ENCODE results near the gene SLC12A4. TPM values are rescaled to one million over a fixed set of nuclear protein-coding genes. Genes with fewer than 3 reads are reported as not detected.

Gene SLC12A4
- total RNA-seq, 2 experiments from 2014 or later, result 15.1 to 17.7 TPM

DNA sequence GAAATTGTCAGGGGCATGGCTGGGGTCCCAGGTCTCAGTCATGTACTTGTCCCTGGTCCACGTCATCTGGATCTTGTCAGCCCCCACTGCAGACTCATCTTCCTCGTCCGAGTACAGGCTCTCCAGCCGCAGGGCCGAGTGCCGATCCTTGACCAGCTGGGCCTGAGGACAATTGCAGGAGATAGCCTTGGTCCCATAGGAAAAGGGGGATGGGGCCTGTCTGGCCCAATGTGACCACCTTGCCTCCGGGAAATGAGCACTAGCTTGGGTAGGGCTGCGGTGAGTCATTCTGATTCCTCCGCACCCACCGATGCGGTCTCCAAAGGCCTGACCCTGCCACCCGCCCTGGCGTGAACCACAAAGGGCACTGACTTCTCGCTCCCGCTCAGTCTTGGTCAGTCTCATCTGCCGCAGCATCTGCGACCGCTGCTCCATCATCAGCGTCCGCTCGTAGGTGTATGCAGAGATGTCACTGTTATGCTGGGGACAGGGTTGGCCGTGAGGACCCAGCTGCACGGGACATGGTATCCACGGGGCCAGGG lies 23.0 kb downstream of the SLC12A4 start:
- DNase-seq (no peak), ATAC-seq (ENCODE audit: poor library complexity) (no peak)
- Mint-ChIP-seq H3K27ac (no peak overlapping the region), H3K4me1 (ENCODE audit: low read depth) (peaks cover 14% of the 10 kb centered on the region), H3K9me3 (no peaks in the 10 kb centered on the region), H3K27me3 (no peaks in the 10 kb centered on the region), H3K4me3 (no peak overlapping the region), H3K36me3 (ENCODE audit: low read depth) (peaks cover 15% of the 10 kb centered on the region)
- intact Hi-C loops (cut with DNase I, micrococcal nuclease), result no loop called here
- Histone ChIP-seq H3K4me3 (ENCODE audit: low read length) (no peak overlapping the region), H3K36me3 (ENCODE audit: insufficient read depth, low read length) (peaks cover 46% of the 10 kb centered on the region), H3K4me1 (ENCODE audit: insufficient read depth, low read length) (peaks cover 27% of the 10 kb centered on the region), H3K9me3 (ENCODE audit: control insufficient read depth in 1 of 2, insufficient read depth in 1 of 2, low read length in 2 of 2) (no peaks in the 10 kb centered on the region), H3K27me3 (ENCODE audit: control insufficient read depth in 1 of 2, insufficient read depth in 2 of 2, low read length in 2 of 2) (no peaks in the 10 kb centered on the region), H3K27ac (ENCODE audit: low read depth in 1 of 2, low read length in 2 of 2) (no peak overlapping the region)
- no peak for TF ChIP-seq CTCF (IDR thresholded peaks at IDR 0.05)
- CTCF ChIA-PET, result no interaction called here
- POLR2A ChIA-PET, result interaction anchor here (1.2 kb wide), 1 partner anchor 10 kb away, joined by 5 read pairs; the partner anchor contains the start of gene PSMB10

DNA sequence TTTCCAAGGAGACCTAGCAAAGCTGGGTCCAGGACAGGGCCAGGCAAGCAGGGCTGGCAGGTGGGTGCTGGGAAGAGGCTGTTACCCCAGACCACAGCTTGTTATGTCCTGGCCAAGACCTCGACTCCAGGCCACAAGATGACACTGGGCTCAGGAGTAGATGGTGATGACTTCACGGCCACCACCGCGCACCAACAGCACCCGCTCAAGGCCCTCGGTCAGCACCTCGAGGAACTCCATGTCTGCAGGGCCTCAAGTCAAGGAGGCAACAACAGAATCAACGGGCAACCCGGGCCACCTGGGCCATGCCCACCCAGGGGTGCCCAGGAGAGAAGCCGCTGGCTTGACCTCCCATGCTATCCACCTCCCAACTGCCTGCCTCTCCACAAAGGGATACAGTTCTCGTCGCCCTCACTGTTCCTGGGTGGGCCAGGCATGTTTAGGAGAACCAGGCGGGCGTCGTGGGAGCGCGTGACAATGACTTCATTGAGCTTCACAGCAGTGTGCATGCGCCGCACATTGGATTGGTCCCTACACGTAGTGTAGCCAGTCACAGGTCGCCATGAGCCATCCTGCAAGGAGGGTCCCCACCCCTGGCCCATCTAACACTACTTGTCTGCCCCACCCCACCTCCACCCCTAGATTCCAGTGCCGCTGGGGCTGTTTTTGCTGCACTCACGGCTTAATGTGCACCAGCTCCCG lies 23.6 kb downstream of the SLC12A4 start:
- ChIA-PET CTCF (interaction anchor here (1.5 kb wide), 1 partner anchor 128 kb away, joined by 4 read pairs; no protein-coding TSS in a partner anchor), POLR2A (interaction anchor here (1.2 kb wide), 1 partner anchor 9 kb away, joined by 5 read pairs; the partner anchor contains the start of gene PSMB10)
- no peaks in the 10 kb centered on the region for H3K9me3 ChIP-seq (ENCODE audit: control insufficient read depth in 1 of 2, insufficient read depth in 1 of 2, low read length in 2 of 2)
- Mint-ChIP-seq H3K4me1 (ENCODE audit: low read depth) (peaks cover 20% of the 10 kb centered on the region), H3K4me3 (no peak overlapping the region), H3K27me3 (no peaks in the 10 kb centered on the region), H3K36me3 (ENCODE audit: low read depth) (peaks cover 15% of the 10 kb centered on the region), H3K27ac (no peak overlapping the region), H3K9me3 (no peaks in the 10 kb centered on the region)
- no peak overlapping the region for H3K27ac ChIP-seq (ENCODE audit: low read depth in 1 of 2, low read length in 2 of 2)
- TF ChIP-seq CTCF (IDR thresholded peaks at IDR 0.05), result no peak
- no peak for DNase-seq
- ATAC-seq (ENCODE audit: poor library complexity), result no peak
- no peak overlapping the region for H3K4me3 ChIP-seq (ENCODE audit: low read length)
- intact Hi-C loops (cut with DNase I, micrococcal nuclease), result no loop called here
- H3K27me3 ChIP-seq (ENCODE audit: control insufficient read depth in 1 of 2, insufficient read depth in 2 of 2, low read length in 2 of 2), result no peaks in the 10 kb centered on the region
- peaks cover 33% of the 10 kb centered on the region for H3K4me1 ChIP-seq (ENCODE audit: insufficient read depth, low read length)
- peaks cover 41% of the 10 kb centered on the region for H3K36me3 ChIP-seq (ENCODE audit: insufficient read depth, low read length)

DNA sequence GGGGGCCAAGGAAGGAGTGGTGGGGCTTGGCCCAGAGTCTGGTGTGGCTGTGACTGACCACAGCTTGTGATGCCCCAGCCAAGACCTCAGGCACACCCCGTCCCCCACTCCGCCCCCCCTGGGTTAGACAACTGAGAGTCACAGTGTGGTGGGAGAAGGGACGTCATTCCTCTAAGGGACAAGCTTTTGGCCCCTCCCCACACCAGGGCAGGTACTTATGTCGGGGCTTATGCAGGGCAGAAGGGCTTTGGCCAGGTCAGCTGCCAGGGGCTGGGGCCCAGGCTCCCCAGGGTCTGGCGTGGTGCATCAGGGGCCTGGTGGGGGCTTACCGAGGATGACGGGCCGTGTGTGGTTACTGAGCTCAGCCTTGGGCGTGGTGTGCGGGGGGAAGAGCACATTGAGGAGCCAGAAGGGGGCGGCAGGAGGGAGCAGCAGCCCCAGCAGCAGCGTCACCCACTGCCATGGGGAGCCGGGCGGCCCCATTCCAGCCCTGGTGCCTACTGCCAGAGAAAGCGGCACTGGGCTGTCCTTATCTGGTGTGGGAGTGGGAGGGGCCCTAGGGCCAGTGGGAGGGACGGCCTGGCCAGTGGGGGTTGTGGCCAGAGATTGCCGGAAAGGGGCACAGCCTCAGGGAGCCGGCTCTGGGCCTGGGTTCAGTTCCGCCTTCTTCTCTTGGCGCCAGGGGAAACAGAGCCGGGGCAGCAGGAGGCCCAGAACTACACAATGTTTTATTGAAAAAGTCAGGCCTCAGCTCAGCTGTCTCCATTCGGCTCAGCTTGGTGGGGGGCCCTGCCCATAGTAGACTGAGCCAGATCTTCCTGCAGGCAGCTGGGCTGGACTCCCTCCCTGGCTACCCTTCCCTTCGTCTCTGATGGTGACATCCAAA lies 24.6 kb downstream of the SLC12A4 start, which contains the start of gene LCAT:
Gene LCAT, minus strand, starts transcription at position 502 of the 886 bp plus-strand sequence. Its CDS starts 19 bp downstream, at position 483.
- no peak for ATAC-seq (ENCODE audit: poor library complexity)
- Histone ChIP-seq H3K4me3 (ENCODE audit: low read length) (no peak within 1 kb of the TSS), H3K9me3 (ENCODE audit: control insufficient read depth in 1 of 2, insufficient read depth in 1 of 2, low read length in 2 of 2) (no peaks in the 10 kb centered on the region), H3K27ac (ENCODE audit: low read depth in 1 of 2, low read length in 2 of 2) (no peak within 1 kb of the TSS), H3K4me1 (ENCODE audit: insufficient read depth, low read length) (peaks cover 43% of the 10 kb centered on the region), H3K27me3 (ENCODE audit: control insufficient read depth in 1 of 2, insufficient read depth in 2 of 2, low read length in 2 of 2) (no peaks in the 10 kb centered on the region), H3K36me3 (ENCODE audit: insufficient read depth, low read length) (peaks cover 41% of the 10 kb centered on the region)
- intact Hi-C loops (cut with DNase I, micrococcal nuclease), result no loop called here
- H3K4me1 Mint-ChIP-seq (ENCODE audit: low read depth), result peaks cover 28% of the 10 kb centered on the region
- CTCF ChIA-PET, result interaction anchor here (0.8 to 1.5 kb wide), 2 partner anchors 127 to 423 kb away, joined by 3 to 4 read pairs; no protein-coding TSS in a partner anchor
- POLR2A ChIA-PET, result interaction anchor here (1.2 kb wide), 1 partner anchor 8 kb away, joined by 5 read pairs; the partner anchor contains the start of gene PSMB10
- peaks cover 15% of the 10 kb centered on the region for H3K36me3 Mint-ChIP-seq (ENCODE audit: low read depth)
- no peak within 1 kb of the TSS for H3K4me3 Mint-ChIP-seq
- TF ChIP-seq CTCF (IDR thresholded peaks at IDR 0.05), result no peak
- no peaks in the 10 kb centered on the region for H3K27me3 Mint-ChIP-seq
- DNase-seq, result no peak
- H3K9me3 Mint-ChIP-seq, result no peaks in the 10 kb centered on the region
- H3K27ac Mint-ChIP-seq, result no peak within 1 kb of the TSS
